ENCODE results near the gene CD3E.

Gene CD3E

DNA sequence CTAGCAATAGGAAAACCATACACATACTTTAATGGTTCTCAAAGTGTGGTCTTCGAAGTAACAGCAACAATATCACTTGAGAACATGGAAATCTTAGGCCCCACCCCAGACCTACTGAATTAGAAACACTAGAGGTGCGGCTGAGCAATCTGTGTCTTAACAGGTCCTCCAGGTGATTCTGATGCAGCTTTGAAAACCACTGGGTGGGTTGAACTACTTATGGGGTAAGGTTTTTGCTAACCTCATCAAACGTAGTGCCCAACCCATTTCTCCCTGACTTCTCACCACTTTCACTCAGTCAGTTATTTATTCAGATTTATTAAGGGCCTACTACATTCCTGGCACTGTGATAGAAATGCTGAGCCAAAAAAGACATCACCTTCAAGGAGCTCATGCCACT lies 44.2 kb upstream of the CD3E start:
- H2AFZ ChIP-seq (ENCODE audit: low read length): no peak overlapping the region
- H3K4me3 ChIP-seq (ENCODE audit: low read length, poor library complexity, severe bottlenecking): no peak overlapping the region
- peaks cover 2% of the 10 kb centered on the region; the same call in 1 of the 2 replicates for H3K9me3 ChIP-seq (ENCODE audit: insufficient read depth, low read depth, low read length)
- peaks cover 5% of the 10 kb centered on the region for H3K4me1 ChIP-seq (ENCODE audit: insufficient read depth, low read length, poor library complexity, severe bottlenecking)
- H3K79me2 ChIP-seq (ENCODE audit: insufficient read depth, low read length): no peaks in the 10 kb centered on the region
- H3K27me3 ChIP-seq (ENCODE audit: insufficient read depth, low read length, poor library complexity, severe bottlenecking): peaks cover 64% of the 10 kb centered on the region
- H3K9me2 ChIP-seq (replicated peaks; ENCODE audit: low read depth, low read length): no peaks in the 10 kb centered on the region
- TF ChIP-seq, protein P1, sequence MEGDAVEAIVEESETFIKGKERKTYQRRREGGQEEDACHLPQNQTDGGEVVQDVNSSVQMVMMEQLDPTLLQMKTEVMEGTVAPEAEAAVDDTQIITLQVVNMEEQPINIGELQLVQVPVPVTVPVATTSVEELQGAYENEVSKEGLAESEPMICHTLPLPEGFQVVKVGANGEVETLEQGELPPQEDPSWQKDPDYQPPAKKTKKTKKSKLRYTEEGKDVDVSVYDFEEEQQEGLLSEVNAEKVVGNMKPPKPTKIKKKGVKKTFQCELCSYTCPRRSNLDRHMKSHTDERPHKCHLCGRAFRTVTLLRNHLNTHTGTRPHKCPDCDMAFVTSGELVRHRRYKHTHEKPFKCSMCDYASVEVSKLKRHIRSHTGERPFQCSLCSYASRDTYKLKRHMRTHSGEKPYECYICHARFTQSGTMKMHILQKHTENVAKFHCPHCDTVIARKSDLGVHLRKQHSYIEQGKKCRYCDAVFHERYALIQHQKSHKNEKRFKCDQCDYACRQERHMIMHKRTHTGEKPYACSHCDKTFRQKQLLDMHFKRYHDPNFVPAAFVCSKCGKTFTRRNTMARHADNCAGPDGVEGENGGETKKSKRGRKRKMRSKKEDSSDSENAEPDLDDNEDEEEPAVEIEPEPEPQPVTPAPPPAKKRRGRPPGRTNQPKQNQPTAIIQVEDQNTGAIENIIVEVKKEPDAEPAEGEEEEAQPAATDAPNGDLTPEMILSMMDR (conservative IDR thresholded peaks at IDR 0.05; ENCODE audit: low read length): no peak
- TF ChIP-seq EZH2phosphoT487 (IDR thresholded peaks at IDR 0.05; ENCODE audit: borderline replicate concordance): no peak
- H3K4me2 ChIP-seq (ENCODE audit: low read depth, low read length, poor library complexity, severe bottlenecking): no peak overlapping the region
- H3K36me3 ChIP-seq (ENCODE audit: insufficient read depth, low read length): no peaks in the 10 kb centered on the region
- no peaks in the 10 kb centered on the region for H4K20me1 ChIP-seq (ENCODE audit: insufficient read depth, low read length, poor library complexity, severe bottlenecking)
- H3K9ac ChIP-seq (ENCODE audit: low read depth, low read length, poor library complexity, severe bottlenecking): no peak overlapping the region
- H3F3A ChIP-seq (ENCODE audit: low read depth): no peaks in the 10 kb centered on the region

- no peaks in the 10 kb centered on the region for H3F3A ChIP-seq (ENCODE audit: low read depth)
- H3K36me3 ChIP-seq (ENCODE audit: insufficient read depth, low read length): no peaks in the 10 kb centered on the region
- H3K4me1 ChIP-seq (ENCODE audit: insufficient read depth, low read length, poor library complexity, severe bottlenecking): peaks cover 5% of the 10 kb centered on the region
- H2AFZ ChIP-seq (ENCODE audit: low read length): no peak overlapping the region
- H3K79me2 ChIP-seq (ENCODE audit: insufficient read depth, low read length): no peaks in the 10 kb centered on the region
- no peak overlapping the region for H3K9ac ChIP-seq (ENCODE audit: low read depth, low read length, poor library complexity, severe bottlenecking)
- H4K20me1 ChIP-seq (ENCODE audit: insufficient read depth, low read length, poor library complexity, severe bottlenecking): no peaks in the 10 kb centered on the region
- H3K9me2 ChIP-seq (replicated peaks; ENCODE audit: low read depth, low read length): no peaks in the 10 kb centered on the region
- TF ChIP-seq, protein P1 (conservative IDR thresholded peaks at IDR 0.05; ENCODE audit: low read length): no peak
- H3K27me3 ChIP-seq (ENCODE audit: insufficient read depth, low read length, poor library complexity, severe bottlenecking): peaks cover 69% of the 10 kb centered on the region
- H3K9me3 ChIP-seq (ENCODE audit: insufficient read depth, low read depth, low read length): peaks cover 2% of the 10 kb centered on the region; the same call in 1 of the 2 replicates
- no peak overlapping the region for H3K4me3 ChIP-seq (ENCODE audit: low read length, poor library complexity, severe bottlenecking)
- no peak overlapping the region for H3K4me2 ChIP-seq (ENCODE audit: low read depth, low read length, poor library complexity, severe bottlenecking)
Observed at GRCh38 chr11:118263112-118263511, 41.4 kb upstream of the CD3E start.

- peak within 1 kb of the TSS; percentile 55; the same call in 1 of the 2 replicates for H2AFZ ChIP-seq (ENCODE audit: low read length)
- H4K20me1 ChIP-seq (ENCODE audit: insufficient read depth, low read length, poor library complexity, severe bottlenecking): no peaks in the 10 kb centered on the region
- no peaks in the 10 kb centered on the region for H3K36me3 ChIP-seq (ENCODE audit: insufficient read depth, low read length)
- H3K4me2 ChIP-seq (ENCODE audit: low read depth, low read length, poor library complexity, severe bottlenecking): peak within 1 kb of the TSS; percentile 52
- H3F3A ChIP-seq (ENCODE audit: low read depth): no peaks in the 10 kb centered on the region
- H3K9ac ChIP-seq (ENCODE audit: low read depth, low read length, poor library complexity, severe bottlenecking): no peak within 1 kb of the TSS
- H3K4me1 ChIP-seq (ENCODE audit: insufficient read depth, low read length, poor library complexity, severe bottlenecking): peaks cover 5% of the 10 kb centered on the region
- no peaks in the 10 kb centered on the region for H3K9me2 ChIP-seq (replicated peaks; ENCODE audit: low read depth, low read length)
- H3K9me3 ChIP-seq (ENCODE audit: insufficient read depth, low read depth, low read length): peaks cover 2% of the 10 kb centered on the region; the same call in 1 of the 2 replicates
- peaks cover 77% of the 10 kb centered on the region for H3K27me3 ChIP-seq (ENCODE audit: insufficient read depth, low read length, poor library complexity, severe bottlenecking)
- peak within 1 kb of the TSS; percentile 19 for H3K4me3 ChIP-seq (ENCODE audit: low read length, poor library complexity, severe bottlenecking)
- H3K79me2 ChIP-seq (ENCODE audit: insufficient read depth, low read length): no peaks in the 10 kb centered on the region
- no peak for TF ChIP-seq EZH2phosphoT487 (IDR thresholded peaks at IDR 0.05; ENCODE audit: borderline replicate concordance)
- TF ChIP-seq, protein P1 (conservative IDR thresholded peaks at IDR 0.05; ENCODE audit: low read length): peak; percentile 27; the same call in 1 of the 2 replicates
Observed at GRCh38 chr11:118263695-118264568, 40.6 kb upstream of the CD3E start, which contains the start of gene MPZL2. MPZL2 (minus strand) TSS chr11:118264297; CDS start chr11:118264153, 144 bp downstream.

All from Loucy (cell line).